HepG2 (cell line): ENCODE measurements around the gene PPA1. TPM values are rescaled to one million over a fixed set of nuclear protein-coding genes. Genes with fewer than 3 reads are reported as not detected.

Source experiments
- ATAC-seq: fragments of 200-7000 bp; cut with Tn5 transposase; 3 replicates; pipeline ENCODE4 v1.9.1; 2020; ENCODE audit warnings: mild to moderate bottlenecking, moderate library complexity
- BruUV-seq: library from RNA; stranded (reverse); fragments of 400-500 nt; replicated peaks from 2 replicates; lab custom pipeline; 2021; lab: Mats Ljungman, UMichigan
- CTCF ChIA-PET: fragments of 300-600 bp; formaldehyde crosslinking; extraction: SDS; loops from one replicate; lab custom pipeline; 2021; ENCODE audit warnings: low total read pairs, inconsistent platforms, low intra/inter-chr PET ratio; lab: Yijun Ruan, JAX
- POLR2A ChIA-PET: fragments of 350-600 bp; sonication (Branson Sonifier 250); formaldehyde crosslinking; loops from one replicate; lab custom pipeline; 2020; ENCODE audit warnings: antibody characterized with exemption, inconsistent platforms; lab: Yijun Ruan, JAX
- DNase-seq: peaks from one replicate; pipeline ENCODE4 v3.0.0-alpha.2; 2015; ENCODE audit warnings: low spot score
- FAIRE-seq: peaks from 3 replicates; lab custom pipeline; 2011; peaks lifted over from hg19 to GRCh38; lab: Jason Lieb, UNC
- H2AFZ ChIP-seq: one replicate; pipeline ENCODE4 v1.6.1; 2011; ENCODE audit warnings: low read length, inconsistent platforms
- H3K27ac ChIP-seq: fragments of 300-600 bp; 3 replicates; pipeline ENCODE4 v1.8.0; 2011; ENCODE audit warnings: mixed run types, mild to moderate bottlenecking, mixed read lengths, low read length, inconsistent platforms; ENCODE audit not compliant: insufficient read depth; ENCODE audit errors: extremely low read length
- H3K27me3 ChIP-seq, 2 experiments: fragments of 200-600 bp in 1 of 2; 2 replicates in 1 of 2; 3 replicates in 1 of 2; pipeline versions ENCODE4 v1.6.0 to v1.8.0; 2011; ENCODE audit warnings: low read length in 2 of 2, mild to moderate bottlenecking in 2 of 2, moderate library complexity in 2 of 2, inconsistent platforms in 1 of 2; ENCODE audit not compliant: insufficient read depth in 2 of 2, control insufficient read depth in 1 of 2
- H3K36me3 ChIP-seq, 2 experiments: fragments of 200-600 bp in 1 of 2; replicated peaks in 1 of 2; 2 replicates in 1 of 2; 3 replicates in 1 of 2; pipeline versions ENCODE4 v1.5.1 to v1.8.0; 2011; ENCODE audit warnings: low read length in 2 of 2, inconsistent platforms in 1 of 2; ENCODE audit not compliant: insufficient read depth in 2 of 2, control insufficient read depth in 1 of 2
- H3K4me1 ChIP-seq: 2 replicates; pipeline ENCODE4 v1.5.1; 2012; ENCODE audit warnings: low read length, inconsistent platforms; ENCODE audit not compliant: insufficient read depth
- H3K4me2 ChIP-seq: 2 replicates; pipeline ENCODE4 v1.6.0; 2011; ENCODE audit warnings: low read depth, low read length, inconsistent platforms
- H3K4me3 ChIP-seq, 3 experiments: fragments of 200-600 bp in 1 of 3; sonication (generic), shearing (Covaris generic) in 1 of 3; replicated peaks in 1 of 3; 2 replicates each; pipeline ENCODE4 v1.5.1; 2011 to 2016; ENCODE audit warnings: low read length in 3 of 3, inconsistent platforms in 2 of 3, low read depth in 2 of 3, mild to moderate bottlenecking in 2 of 3, control low read depth in 1 of 3, mixed read lengths in 1 of 3; ENCODE audit not compliant: insufficient read depth in 1 of 3
- H3K79me2 ChIP-seq: one replicate; pipeline ENCODE4 v1.6.1; 2011; ENCODE audit warnings: low read length, inconsistent platforms; ENCODE audit not compliant: insufficient read depth
- H3K9ac ChIP-seq: 2 replicates; pipeline ENCODE4 v1.6.0; 2011; ENCODE audit warnings: mild to moderate bottlenecking, low read depth, low read length, inconsistent platforms; ENCODE audit not compliant: insufficient read depth
- H3K9me3 ChIP-seq: 2 replicates; pipeline ENCODE4 v1.5.1; 2012; ENCODE audit warnings: mild to moderate bottlenecking, low read length
- H4K20me1 ChIP-seq: 2 replicates; pipeline ENCODE4 v1.6.0; 2011; ENCODE audit warnings: inconsistent platforms, mild to moderate bottlenecking, low read length, moderate library complexity; ENCODE audit not compliant: insufficient read depth
- BCL3 ChIP-seq: sonication (generic); formaldehyde crosslinking; IDR thresholded peaks from 2 replicates; pipeline ENCODE4 v1.5.1; 2020; ENCODE audit warnings: mild to moderate bottlenecking, missing genetic modification reagents, moderate library complexity
- CHD4 ChIP-seq: fragments of 200-600 bp; sonication (generic); IDR thresholded peaks from 2 replicates; pipeline ENCODE4 v1.7.0; 2017; ENCODE audit warnings: mild to moderate bottlenecking, low read length, borderline replicate concordance
- FOXO1 ChIP-seq: sonication (generic); formaldehyde crosslinking; IDR thresholded peaks from 2 replicates; pipeline ENCODE4 v1.4.0; 2020; ENCODE audit warnings: missing genetic modification reagents
- HNF1A ChIP-seq, 2 experiments: sonication (generic) in 1 of 2; formaldehyde crosslinking in 1 of 2; IDR thresholded peaks; 2 replicates each; pipeline versions ENCODE4 v1.4.0 to v1.6.1; 2016 to 2020; ENCODE audit warnings: borderline replicate concordance in 1 of 2, low read depth in 1 of 2, mild to moderate bottlenecking in 1 of 2, missing genetic modification reagents in 1 of 2
- KDM5A ChIP-seq: fragments of 200-600 bp; sonication (generic); IDR thresholded peaks from 2 replicates; pipeline ENCODE4 v1.7.0; 2018; ENCODE audit warnings: antibody characterized with exemption, mild to moderate bottlenecking, low read length, borderline replicate concordance
- MED1 ChIP-seq: sonication (generic); formaldehyde crosslinking; IDR thresholded peaks from 2 replicates; pipeline ENCODE4 v1.4.0; 2020; ENCODE audit warnings: missing genetic modification reagents
- NR2F2 ChIP-seq: IDR thresholded peaks from 2 replicates; pipeline ENCODE4 v1.6.1; 2012; ENCODE audit warnings: low read depth, inconsistent platforms, borderline replicate concordance
- PAWR ChIP-seq: sonication (generic); formaldehyde crosslinking; IDR thresholded peaks from 2 replicates; pipeline ENCODE4 v1.4.0; 2020; ENCODE audit warnings: missing genetic modification reagents, mild to moderate bottlenecking, borderline replicate concordance
- RCOR2 ChIP-seq: IDR thresholded peaks from 2 replicates; pipeline ENCODE4 v1.6.1; 2016; ENCODE audit warnings: missing biosample characterization, missing genetic modification reagents
- REST ChIP-seq, 2 experiments: IDR thresholded peaks; 2 replicates each; pipeline ENCODE4 v1.6.1; 2011 to 2012; ENCODE audit warnings: low read length in 2 of 2, borderline replicate concordance in 1 of 2, low read depth in 1 of 2, mild to moderate bottlenecking in 1 of 2, moderate library complexity in 1 of 2
- TBX2 ChIP-seq: sonication (generic); formaldehyde crosslinking; IDR thresholded peaks from 2 replicates; pipeline ENCODE4 v1.5.0; 2020; ENCODE audit warnings: missing genetic modification reagents, mild to moderate bottlenecking, borderline replicate concordance
- TP53 ChIP-seq: sonication (generic); formaldehyde crosslinking; conservative IDR thresholded peaks from 2 replicates; pipeline ENCODE4 v1.4.0; 2020; ENCODE audit warnings: missing genetic modification reagents
- ZNF224 ChIP-seq: sonication (generic); formaldehyde crosslinking; IDR thresholded peaks from 2 replicates; pipeline ENCODE4 v1.5.0; 2020; ENCODE audit warnings: mild to moderate bottlenecking, missing genetic modification reagents
- WGBS: methylation state at CpG from one replicate; pipeline ENCODE4 v1.1.6; 2017; ENCODE audit warnings: low lambda C conversion rate; 5-methylcytosine and 5-hydroxymethylcytosine counted together
- in situ Hi-C: cut with HindIII; loops from 2 replicates; pipeline ENCODE4 v1.10.0; 2017; ENCODE audit warnings: low pct_unique_long_range_greater_than_20kb; ENCODE audit not compliant: extremely low pct_ligation_motif_present
- intact Hi-C: fragments of 100-400 bp; cut with micrococcal nuclease; formaldehyde crosslinking; loops from one replicate; pipeline ENCODE4 v1.10.0; 2022; ENCODE audit not compliant: unreplicated experiment
- polyA plus RNA-seq, 8 experiments: library from polyadenylated mRNA; depleted of rRNA in 3 of 8; stranded (reverse) in 7 of 8; unstranded in 1 of 8; fragments of >200 nt; fragmentation: Illumina TruSeq in 4 of 8; extraction: Trizol in 4 of 8; gene quantifications; 2 replicates each; pipeline versions ENCODE4 v1.2.1 to v1.2.3, GENCODE V29; 2011 to 2016; ENCODE audit warnings: low read depth in 4 of 8, missing spikeins in 1 of 8, mixed read lengths in 1 of 8; ENCODE audit not compliant: insufficient read depth in 1 of 8
- total RNA-seq, 5 experiments: library from RNA; depleted of rRNA; stranded (reverse); fragments of >200 nt; fragmentation: Illumina TruSeq; extraction: Trizol; gene quantifications; 2 replicates each; pipeline ENCODE4 v1.2.3, GENCODE V29; 2016; ENCODE audit warnings: low read depth in 1 of 5

Gene PPA1
- total and polyA plus RNA-seq, 2 of the 13 experiments (the other 11 are each of a cell fraction or from before 2014, with no cell fraction given) = 136 to 250 TPM

DNA sequence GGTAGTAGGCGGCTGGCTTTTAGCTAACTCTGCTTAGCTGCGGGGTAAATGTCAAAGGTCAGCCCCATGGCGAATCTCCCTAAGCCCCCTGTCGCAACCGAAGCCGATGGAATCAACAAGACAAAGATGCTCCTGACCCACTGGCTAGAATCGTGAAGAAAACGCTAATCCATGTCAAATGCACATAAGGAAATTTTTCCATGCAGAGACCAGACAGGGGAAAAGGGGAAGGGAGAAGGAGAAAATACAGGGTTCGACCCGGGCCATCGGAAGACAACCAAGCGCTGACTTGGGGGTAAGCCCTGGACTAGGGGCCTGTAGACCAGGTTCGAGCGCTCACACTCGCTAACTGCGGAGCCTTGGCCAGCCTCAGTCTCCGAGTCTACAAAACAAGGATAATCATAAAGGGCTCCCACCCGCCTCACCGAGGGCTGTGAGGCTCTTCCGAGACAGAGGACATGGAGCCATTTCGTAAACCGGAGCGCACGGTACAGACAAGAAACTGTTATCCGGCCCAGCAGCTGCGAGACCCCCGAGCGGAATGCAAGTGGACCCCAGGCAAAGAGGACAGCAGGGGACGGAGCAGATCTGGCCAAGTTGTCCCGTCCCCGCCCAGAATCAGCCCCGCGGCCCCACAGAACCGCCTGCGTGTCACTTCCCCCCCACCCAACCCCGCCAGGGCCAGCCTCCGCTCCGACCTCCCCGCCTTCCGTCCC, 63.4 kb downstream of the PPA1 start:
- peak overlapping the region; percentile 94 for H3K9ac ChIP-seq
- no peaks in the 10 kb centered on the region for H3K9me3 ChIP-seq
- intact Hi-C loops (no loop called here), in situ Hi-C loops (no loop called here)
- POLR2A ChIA-PET = interaction anchor here (0.6 to 5.1 kb wide), 28 partner anchors 9 to 1268 kb away, joined by 3 to 84 read pairs (median 5); partner anchors contain the start of genes EIF4EBP2, PPA1 and TYSND1
- WGBS = 2% methylated on average over 18 of the region's 40 CpGs
- H4K20me1 ChIP-seq = peaks cover 47% of the 10 kb centered on the region
- BruUV-seq = no TSS peak
- CTCF ChIA-PET = no interaction called here
- no peaks in the 10 kb centered on the region; a peak in 1 of 5 replicates for H3K27me3 ChIP-seq
- no peak for DNase-seq
- peak overlapping the region; percentile 82 to 90 (median 90) for H3K4me3 ChIP-seq
- H3K27ac ChIP-seq = peak overlapping the region; percentile 80
- H2AFZ ChIP-seq = no peak overlapping the region
- peak; percentile 30 for FAIRE-seq
- H3K79me2 ChIP-seq = peaks cover 51% of the 10 kb centered on the region
- H3K4me2 ChIP-seq = peak overlapping the region; percentile 82
- H3K4me1 ChIP-seq = peaks cover 69% of the 10 kb centered on the region
- peaks cover 0 to 23% of the 10 kb centered on the region in 2 experiments; a peak in 2 of 5 replicates for H3K36me3 ChIP-seq
- ATAC-seq = peak; percentile 5
- TF ChIP-seq RCOR2 (CRISPR knock-in tag) (no peak), REST (IDR thresholded peaks at IDR 0.05; ENCODE audit: borderline replicate concordance in 1 of 2, low read depth in 1 of 2, low read length in 2 of 2) (no peak), FOXO1 (CRISPR knock-in tag) (no peak), BCL3 (CRISPR knock-in tag) (no peak), TP53 (CRISPR knock-in tag) (0 out of 2 replicates have a peak, but pooled peaks have one; percentile 39), CHD4 (no peak), MED1 (no peak), NR2F2 (0 out of 2 replicates have a peak, but pooled peaks have one; percentile 34), ZNF224 (CRISPR knock-in tag) (peak; percentile 70; the same call in 1 of the 2 replicates), PAWR (CRISPR knock-in tag) (no peak), HNF1A (IDR thresholded peaks at IDR 0.05; ENCODE audit: low read depth) (no peak), HNF1A (CRISPR knock-in tag; IDR thresholded peaks at IDR 0.05; ENCODE audit: borderline replicate concordance) (no peak), KDM5A (peak; percentile 53; the same call in 1 of the 2 replicates), TBX2 (CRISPR knock-in tag) (no peak)
